ENCODE results near the gene CDH13. TPM values are rescaled to one million over a fixed set of nuclear protein-coding genes. Genes with fewer than 3 reads are reported as not detected.

CDH13 gene
- total and polyA plus RNA-seq, 9 donors, result 1.9 to 34.2 (median 4.8) TPM

DNA sequence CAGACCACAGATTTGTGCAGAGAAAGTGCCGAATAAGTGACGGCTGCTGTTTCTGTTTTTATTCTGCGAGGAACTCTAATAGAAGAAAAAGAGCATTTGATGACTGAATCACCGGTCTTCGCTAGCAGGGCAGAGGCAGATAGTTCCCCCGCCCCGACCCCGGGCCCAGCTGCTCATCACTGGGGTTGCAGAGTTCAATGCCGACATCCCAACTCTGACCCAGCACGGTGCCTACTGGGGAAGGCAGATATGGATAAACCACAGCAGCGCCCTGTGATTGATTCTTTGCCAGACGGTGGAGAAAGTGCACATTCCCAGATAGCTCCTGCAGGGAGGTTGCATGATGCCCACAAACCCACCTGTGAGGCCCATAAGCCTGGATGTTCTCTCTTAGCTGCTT is 823.1 kb downstream of the CDH13 start:
- WGBS, 3 donors, result 71 to 82% (median 72%) methylated on average over 12 of the region's 12 CpGs
- Histone ChIP-seq H3K27me3 (no peaks in the 10 kb centered on the region), H3K4me1 (ENCODE audit: insufficient read depth) (no peaks in the 10 kb centered on the region), H3K9me3 (no peaks in the 10 kb centered on the region), H3K36me3 (no peaks in the 10 kb centered on the region), H3K27ac (no peak overlapping the region), H3K4me3 (no peak overlapping the region)
- no peak for DNase-seq
- intact Hi-C loops (cut with DNase I), result no loop called here
- TF ChIP-seq, protein P1, sequence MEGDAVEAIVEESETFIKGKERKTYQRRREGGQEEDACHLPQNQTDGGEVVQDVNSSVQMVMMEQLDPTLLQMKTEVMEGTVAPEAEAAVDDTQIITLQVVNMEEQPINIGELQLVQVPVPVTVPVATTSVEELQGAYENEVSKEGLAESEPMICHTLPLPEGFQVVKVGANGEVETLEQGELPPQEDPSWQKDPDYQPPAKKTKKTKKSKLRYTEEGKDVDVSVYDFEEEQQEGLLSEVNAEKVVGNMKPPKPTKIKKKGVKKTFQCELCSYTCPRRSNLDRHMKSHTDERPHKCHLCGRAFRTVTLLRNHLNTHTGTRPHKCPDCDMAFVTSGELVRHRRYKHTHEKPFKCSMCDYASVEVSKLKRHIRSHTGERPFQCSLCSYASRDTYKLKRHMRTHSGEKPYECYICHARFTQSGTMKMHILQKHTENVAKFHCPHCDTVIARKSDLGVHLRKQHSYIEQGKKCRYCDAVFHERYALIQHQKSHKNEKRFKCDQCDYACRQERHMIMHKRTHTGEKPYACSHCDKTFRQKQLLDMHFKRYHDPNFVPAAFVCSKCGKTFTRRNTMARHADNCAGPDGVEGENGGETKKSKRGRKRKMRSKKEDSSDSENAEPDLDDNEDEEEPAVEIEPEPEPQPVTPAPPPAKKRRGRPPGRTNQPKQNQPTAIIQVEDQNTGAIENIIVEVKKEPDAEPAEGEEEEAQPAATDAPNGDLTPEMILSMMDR (IDR thresholded peaks at IDR 0.05), result no peak
- TF ChIP-seq POLR2A (IDR thresholded peaks at IDR 0.05) (no peak), EP300 (IDR thresholded peaks at IDR 0.05) (no peak)

DNA sequence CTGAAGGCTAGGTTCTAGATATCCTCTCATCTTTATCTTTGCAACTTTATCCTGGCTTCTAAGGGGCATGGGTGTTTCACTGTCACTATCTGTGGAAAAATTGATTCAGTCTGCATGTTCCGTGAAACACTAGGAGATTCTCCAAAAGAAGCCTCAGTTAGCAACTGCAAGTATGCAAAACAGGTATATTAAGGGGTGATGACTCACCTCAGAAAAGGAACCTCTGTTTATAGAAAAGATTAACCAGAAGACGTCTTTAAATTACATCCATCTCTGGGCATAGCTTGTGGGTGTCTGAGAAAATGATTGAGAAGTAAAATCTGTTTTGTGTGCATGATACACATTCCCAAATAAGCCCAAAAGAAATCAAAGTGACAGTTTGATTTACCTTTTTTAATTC is 827.2 kb downstream of the CDH13 start:
- WGBS, 3 donors, result 53 to 69% (median 54%) methylated on average over 2 of the region's 2 CpGs
- Histone ChIP-seq H3K4me1 (ENCODE audit: insufficient read depth) (no peaks in the 10 kb centered on the region), H3K36me3 (no peaks in the 10 kb centered on the region), H3K27ac (no peak overlapping the region), H3K27me3 (no peaks in the 10 kb centered on the region), H3K9me3 (no peaks in the 10 kb centered on the region), H3K4me3 (no peak overlapping the region)
- TF ChIP-seq, protein P1 (IDR thresholded peaks at IDR 0.05), result no peak
- no peak for TF ChIP-seq EP300 (IDR thresholded peaks at IDR 0.05)
- no peak for TF ChIP-seq POLR2A (IDR thresholded peaks at IDR 0.05)
- no peak for DNase-seq
- intact Hi-C loops (cut with DNase I), result no loop called here

GRCh38 chr16:83455716-83456115 is 828.9 kb downstream of the CDH13 start:
- Histone ChIP-seq H3K4me1 (ENCODE audit: insufficient read depth) (no peaks in the 10 kb centered on the region), H3K4me3 (no peak overlapping the region), H3K36me3 (no peaks in the 10 kb centered on the region), H3K27me3 (no peaks in the 10 kb centered on the region), H3K27ac (no peak overlapping the region), H3K9me3 (no peaks in the 10 kb centered on the region)
- DNase-seq, result no peak
- intact Hi-C loops (cut with DNase I), result no loop called here
- WGBS, 3 donors, result 62 to 80% (median 63%) methylated on average over 6 of the region's 6 CpGs
- TF ChIP-seq, protein P1 (IDR thresholded peaks at IDR 0.05), result no peak
- TF ChIP-seq POLR2A (IDR thresholded peaks at IDR 0.05), result no peak
- TF ChIP-seq EP300 (IDR thresholded peaks at IDR 0.05), result no peak

- DNase-seq, result no peak
- TF ChIP-seq EP300 (IDR thresholded peaks at IDR 0.05) (no peak), POLR2A (IDR thresholded peaks at IDR 0.05) (no peak)
- TF ChIP-seq, protein P1 (IDR thresholded peaks at IDR 0.05), result no peak
- Histone ChIP-seq H3K4me1 (ENCODE audit: insufficient read depth) (no peaks in the 10 kb centered on the region), H3K36me3 (no peaks in the 10 kb centered on the region), H3K27ac (no peak overlapping the region), H3K27me3 (no peaks in the 10 kb centered on the region), H3K9me3 (no peaks in the 10 kb centered on the region), H3K4me3 (no peak overlapping the region)
- 61 to 70% (median 70%) methylated on average over 8 of the region's 8 CpGs for WGBS, 3 donors
- intact Hi-C loops (cut with DNase I), result no loop called here
Measured at GRCh38 chr16:83456934-83457333, 830.2 kb downstream of the CDH13 start.

- H3K4me1 ChIP-seq (ENCODE audit: insufficient read depth), result no peaks in the 10 kb centered on the region
- WGBS, 3 donors, result 73 to 78% (median 74%) methylated on average over 4 of the region's 4 CpGs
- H3K9me3 ChIP-seq, result no peaks in the 10 kb centered on the region
- H3K27ac ChIP-seq, result no peak overlapping the region
- H3K4me3 ChIP-seq, result no peak overlapping the region
- no peaks in the 10 kb centered on the region for H3K36me3 ChIP-seq
- TF ChIP-seq EP300 (IDR thresholded peaks at IDR 0.05) (no peak), POLR2A (IDR thresholded peaks at IDR 0.05) (no peak)
- TF ChIP-seq, protein P1 (IDR thresholded peaks at IDR 0.05), result no peak
- no peaks in the 10 kb centered on the region for H3K27me3 ChIP-seq
- DNase-seq, result no peak
- intact Hi-C loops (cut with DNase I), result no loop called here
Measured at GRCh38 chr16:83458612-83459011, 831.8 kb downstream of the CDH13 start.
